Right lobe of liver (tissue), 6 donors: ENCODE data around the gene GPM6B. TPM values are rescaled to one million over a fixed set of nuclear protein-coding genes. Genes with fewer than 3 reads are reported as not detected.

Source experiments
- ATAC-seq, 4 donors: fragments of 200-7000 bp; cut with Tn5 transposase; one replicate each; pipeline ENCODE4 v1.9.1; 2020; ENCODE audit warnings: mild to moderate bottlenecking in 4 of 4, moderate library complexity in 4 of 4
- DNase-seq, 3 donors: peaks; one replicate each; pipeline ENCODE4 v3.0.0-alpha.2; 2020
- H3K27ac ChIP-seq, 3 donors: fragments of 200-600 bp; one replicate each; pipeline ENCODE4 v1.8.0; 2022
- H3K27me3 ChIP-seq, 2 donors: fragments of 200-600 bp; one replicate each; pipeline ENCODE4 v1.8.0; 2022
- H3K36me3 ChIP-seq, 4 donors: fragments of 200-600 bp; sonication (generic) in 1 of 4; one replicate each; pipeline versions ENCODE4 v1.5.1 to v1.8.0; 2017 to 2022; ENCODE audit warnings: control low read depth in 1 of 4
- H3K4me1 ChIP-seq, 4 donors: fragments of 200-600 bp; sonication (generic) in 1 of 4; one replicate each; pipeline versions ENCODE4 v1.5.1 to v1.8.0; 2017 to 2022; ENCODE audit warnings: control low read depth in 1 of 4
- H3K4me3 ChIP-seq, 3 donors: fragments of 200-600 bp; one replicate each; pipeline ENCODE4 v1.8.0; 2022
- H3K9me3 ChIP-seq, 4 donors: fragments of 200-600 bp; sonication (generic) in 1 of 4; one replicate each; pipeline versions ENCODE4 v1.5.1 to v1.8.0; 2017 to 2022; ENCODE audit warnings: control low read depth in 1 of 4
- CTCF ChIP-seq, 4 donors: fragments of 200-600 bp in 3 of 4; fragments of 450-650 bp in 1 of 4; IDR thresholded peaks; one replicate each; pipeline versions ENCODE4 v1.5.1 to v1.8.0; 2016 to 2022; ENCODE audit warnings: antibody characterized with exemption in 4 of 4, mild to moderate bottlenecking in 2 of 4
- POLR2A ChIP-seq: fragments of 450-650 bp; IDR thresholded peaks from one replicate; pipeline ENCODE4 v1.6.1; 2017; ENCODE audit warnings: antibody characterized with exemption, mild to moderate bottlenecking
- WGBS: methylation state at CpG from one replicate; pipeline ENCODE4 v1.1.6; 2018; ENCODE audit warnings: low coverage, low lambda C conversion rate; ENCODE audit not compliant: insufficient coverage; ENCODE audit errors: missing lambda C conversion rate; 5-methylcytosine and 5-hydroxymethylcytosine counted together
- intact Hi-C, 2 donors: fragments of 100-400 bp; cut with DNase I; formaldehyde crosslinking; loops; one replicate each; pipeline versions ENCODE4 v1.11.2 to v1.14.1; 2022
- total RNA-seq, 6 experiments: library from RNA; depleted of rRNA in 2 of 6; stranded (reverse); fragments of >200 nt in 2 of 6; fragmentation: NEBNext Ultra II Directional in 3 of 6; extraction: Animal tissue kit (Norgen Biotek cat#: 25700) in 3 of 6; gene quantifications; one replicate each; pipeline versions ENCODE4 v1.1.0 to v1.2.4, GENCODE V29; 2016 to 2023
- donor health status: DM: no; HTN: yes; CAD: no.
- donor health status: DM: no; HTN: no; CAD: no.
- donor health status: DM: no; HTN: no; CAD: no.
- donor health status: DM: no; HTN: yes; CAD: no.
- donor health status: DM: no; HTN: yes; CAD: no.

The GPM6B gene
- total RNA-seq, 6 experiments from 2014 or later = 0.18 to 1.6 (median 0.64) TPM

- DNase-seq (no peak), ATAC-seq (no peak)
- Histone ChIP-seq H3K4me3 (no peak overlapping the region), H3K27ac (no peak overlapping the region), H3K36me3 (peaks cover 0 to 13% (median 0%) of the 10 kb centered on the region in 4 donors), H3K27me3 (no peaks in the 10 kb centered on the region), H3K4me1 (peaks cover 0 to 3% (median 0%) of the 10 kb centered on the region in 4 donors), H3K9me3 (no peaks in the 10 kb centered on the region)
- intact Hi-C loops = no loop called here
- no peak for TF ChIP-seq POLR2A
- no peak for TF ChIP-seq CTCF (IDR thresholded peaks at IDR 0.05)
- 77% methylated on average over 4 of the region's 4 CpGs for WGBS
Observed at GRCh38 chrX:13721371-13721770, 95.5 kb downstream of the GPM6B start.

Other genes with a start within 250 kb of the GPM6B start
- not detected for gene EGFL6, start 247.5 kb downstream of the GPM6B start, total RNA-seq
- gene TCEANC, start 164.0 kb downstream of the GPM6B start, total RNA-seq = 1 to 10 TPM; 3.4 to 4.8 (median 4.1) TPM
- 10 to 100 TPM in 5 of 6 experiments, 1 to 10 TPM in 1; 9.9 to 20.8 (median 12.7) TPM for gene RAB9A, start 128.0 kb downstream of the GPM6B start, total RNA-seq
- 10 to 100 TPM in 1 of 6 experiments, 1 to 10 TPM in 5; 6.3 to 13.8 (median 8.5) TPM for gene TRAPPC2, start 82.5 kb downstream of the GPM6B start, total RNA-seq
- gene OFD1, start 82.3 kb downstream of the GPM6B start, total RNA-seq = 10 to 100 TPM in 3 of 6 experiments, 1 to 10 TPM in 3; 6.5 to 12.4 (median 10.5) TPM
- 10 to 100 TPM in 3 of 6 experiments, 1 to 10 TPM in 3; 8.0 to 14.8 (median 10.1) TPM for gene GEMIN8, start 212.8 kb upstream of the GPM6B start, total RNA-seq